OCI-LY3 (cell line): ENCODE data around the gene F10.

Source experiments
- H2AFZ ChIP-seq: fragments of 200-600, 300-600 bp; shearing (Covaris generic); 2 replicates; pipeline ENCODE4 v1.6.0; 2014; ENCODE audit warnings: antibody characterized with exemption, low read depth, low read length
- H3K27ac ChIP-seq: fragments of 200-600, 300-600 bp; sonication (generic); 2 replicates; pipeline ENCODE4 v1.5.1; 2014; ENCODE audit warnings: mild to moderate bottlenecking, low read length, moderate library complexity, mixed read lengths
- H3K27me3 ChIP-seq: fragments of 200-600, 300-600 bp; sonication (generic); 2 replicates; pipeline ENCODE4 v1.6.1; 2014; ENCODE audit warnings: low read depth, low read length, mixed read lengths
- H3K36me3 ChIP-seq: fragments of 200-600, 300-600 bp; sonication (generic); replicated peaks from 2 replicates; pipeline ENCODE3; 2014; ENCODE audit warnings: low read depth, low read length, mixed read lengths
- H3K4me1 ChIP-seq: fragments of 300-600, 200-600 bp; sonication (generic); 2 replicates; pipeline ENCODE4 v1.6.1; 2014; ENCODE audit warnings: low read length, mixed read lengths
- H3K4me2 ChIP-seq: fragments of 200-600, 300-600 bp; sonication (generic); 2 replicates; pipeline ENCODE4 v1.6.1; 2014; ENCODE audit warnings: low read length, mixed read lengths
- H3K4me3 ChIP-seq: fragments of 300-600, 200-600 bp; sonication (generic); 2 replicates; pipeline ENCODE4 v1.5.1; 2014; ENCODE audit warnings: antibody characterized with exemption, mild to moderate bottlenecking, low read length, moderate library complexity
- H3K79me2 ChIP-seq: fragments of 300-600, 200-600 bp; shearing (Covaris generic); 2 replicates; pipeline ENCODE4 v1.6.1; 2014; ENCODE audit warnings: mild to moderate bottlenecking, low read length, mixed read lengths
- H3K9ac ChIP-seq: fragments of 300-600, 200-600 bp; shearing (Covaris generic); 2 replicates; pipeline ENCODE4 v1.6.0; 2014; ENCODE audit warnings: mild to moderate bottlenecking, low read length, moderate library complexity
- H3K9me3 ChIP-seq: fragments of 200-600, 300-600 bp; shearing (Covaris generic); 2 replicates; pipeline ENCODE4 v1.6.1; 2014; ENCODE audit warnings: low read length, mixed read lengths; ENCODE audit not compliant: insufficient read depth
- H4K20me1 ChIP-seq: fragments of 200-600, 300-600 bp; sonication (generic); 2 replicates; pipeline ENCODE4 v1.6.1; 2016; ENCODE audit warnings: low read length, mixed read lengths; ENCODE audit not compliant: insufficient read depth
- CTCF ChIP-seq: fragments of 200-600, 300-600 bp; sonication (generic); IDR thresholded peaks from 2 replicates; pipeline ENCODE4 v1.5.1; 2014; ENCODE audit warnings: antibody characterized with exemption, low read length, low read depth
- EZH2phosphoT487 ChIP-seq: fragments of 200-600 bp; shearing (Covaris generic); IDR thresholded peaks from 2 replicates; pipeline ENCODE4 v1.6.1; 2018; ENCODE audit warnings: antibody characterized with exemption, mixed run types, low read depth

F10 gene

GRCh38 chr13:113084943-113085540, 37.6 kb upstream of the F10 start:
- no peaks in the 10 kb centered on the region for H4K20me1 ChIP-seq
- H3K27me3 ChIP-seq, result no peaks in the 10 kb centered on the region
- H3K79me2 ChIP-seq, result no peaks in the 10 kb centered on the region
- no peaks in the 10 kb centered on the region for H3K9me3 ChIP-seq
- no peak overlapping the region for H3K4me2 ChIP-seq
- H2AFZ ChIP-seq, result no peak overlapping the region
- H3K36me3 ChIP-seq, result no peaks in the 10 kb centered on the region
- no peak overlapping the region for H3K9ac ChIP-seq
- TF ChIP-seq CTCF (no peak), EZH2phosphoT487 (no peak)
- H3K4me1 ChIP-seq, result no peaks in the 10 kb centered on the region
- H3K27ac ChIP-seq, result no peak overlapping the region
- no peak overlapping the region for H3K4me3 ChIP-seq

GRCh38 chr13:113086031-113086750, 36.4 kb upstream of the F10 start:
- Histone ChIP-seq H3K4me3 (no peak overlapping the region), H3K36me3 (no peaks in the 10 kb centered on the region), H2AFZ (no peak overlapping the region), H3K79me2 (no peaks in the 10 kb centered on the region), H3K27me3 (no peaks in the 10 kb centered on the region), H3K4me2 (no peak overlapping the region), H4K20me1 (no peaks in the 10 kb centered on the region), H3K4me1 (no peaks in the 10 kb centered on the region), H3K27ac (no peak overlapping the region), H3K9ac (no peak overlapping the region), H3K9me3 (no peaks in the 10 kb centered on the region)
- TF ChIP-seq CTCF (no peak), EZH2phosphoT487 (no peak)

GRCh38 chr13:113086991-113087922, 35.3 kb upstream of the F10 start:
- H3K27ac ChIP-seq, result no peak overlapping the region

More at GRCh38 chr13:113086991-113087922, 35.3 kb upstream of the F10 start:
- Histone ChIP-seq H3K9me3 (no peaks in the 10 kb centered on the region), H3K4me2 (no peak overlapping the region), H3K4me3 (no peak overlapping the region), H3K9ac (no peak overlapping the region), H3K4me1 (no peaks in the 10 kb centered on the region), H3K79me2 (no peaks in the 10 kb centered on the region), H4K20me1 (no peaks in the 10 kb centered on the region), H3K36me3 (no peaks in the 10 kb centered on the region), H3K27me3 (no peaks in the 10 kb centered on the region), H2AFZ (no peak overlapping the region)
- TF ChIP-seq CTCF (no peak), EZH2phosphoT487 (no peak)
